Amniotic epithelial cell (primary cell): Measurements from ENCODE around the gene F8.
"Not testable (repeated sequence)": the region's sequence is repeated elsewhere in the genome, so short reads cannot be mapped to it uniquely, and the experiment has no call there.

Experiments
- DNase-seq: peaks from one replicate; pipeline ENCODE4 v3.0.0-alpha.2; 2010; ENCODE audit warnings: low read depth

Gene F8

DNA sequence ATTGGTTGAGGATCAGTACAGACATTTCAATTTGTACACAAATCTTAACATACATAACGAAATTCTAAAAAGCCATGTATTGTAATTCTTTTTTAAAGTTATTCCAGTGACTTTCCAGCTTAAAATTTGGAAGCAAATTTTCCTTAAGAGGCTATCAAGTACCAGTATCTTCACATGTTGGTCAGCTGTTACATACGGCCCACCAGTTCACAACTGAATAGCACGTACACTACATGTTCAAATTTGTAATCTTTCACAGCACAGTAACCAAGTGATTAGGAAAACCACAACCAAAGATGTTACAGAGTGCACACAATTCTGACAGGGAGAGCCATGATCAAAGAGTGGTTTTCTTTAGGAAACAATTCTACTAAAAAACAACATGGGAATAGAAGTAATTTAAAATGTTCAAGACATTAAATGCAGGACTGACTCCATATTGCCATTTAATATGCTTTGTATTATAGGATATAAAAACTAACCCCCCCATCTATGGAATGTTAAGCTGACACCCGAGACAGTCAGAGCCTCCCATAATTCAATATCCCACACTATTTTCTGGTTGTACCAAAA is 206.1 kb downstream of the F8 start:
- DNase-seq, result not testable (repeated sequence)

DNA sequence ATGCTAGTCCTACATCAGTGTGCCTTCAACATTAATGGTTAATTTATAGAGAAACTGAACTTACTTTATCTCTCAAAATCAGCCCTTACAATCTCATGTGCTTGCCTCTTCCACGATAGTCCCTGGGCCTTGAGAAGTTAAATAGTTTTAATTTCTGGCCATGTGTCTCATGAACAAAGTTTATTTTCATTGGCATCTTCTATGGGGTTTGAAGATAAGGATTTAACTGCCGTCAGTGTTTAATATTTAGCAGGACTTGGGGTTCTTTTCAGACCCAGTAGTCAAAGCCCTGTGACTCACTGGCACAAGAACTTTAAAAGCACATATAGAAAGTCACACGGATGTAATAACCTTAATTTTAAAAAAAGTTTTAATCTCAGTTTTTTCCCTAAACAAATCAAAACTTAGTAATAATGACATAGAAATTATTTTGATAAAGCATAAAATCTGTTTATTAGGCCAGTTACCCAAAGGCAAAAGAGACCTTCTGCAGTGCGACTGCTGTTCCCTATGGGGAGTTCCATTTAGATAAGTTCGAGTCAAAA is 207.2 kb downstream of the F8 start:
- no peak for DNase-seq

DNA sequence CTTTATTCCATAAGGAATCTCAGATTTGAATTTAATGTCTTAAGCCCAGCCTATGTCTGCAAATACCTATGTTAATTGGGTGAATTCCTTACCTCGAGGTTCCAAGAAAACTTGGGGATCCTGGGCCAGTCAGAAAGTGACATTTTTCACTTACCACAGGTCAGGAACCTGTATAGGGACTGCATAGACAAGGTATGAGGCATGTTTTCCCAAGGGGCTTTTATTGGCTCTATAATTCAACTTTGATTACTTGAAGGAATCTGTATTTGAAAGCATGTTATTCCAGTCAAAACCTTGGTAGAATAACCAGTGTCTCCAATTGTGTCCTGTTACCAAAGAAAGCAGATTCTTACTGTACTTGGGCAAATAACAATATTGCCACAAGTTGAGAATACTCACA is 208.7 kb downstream of the F8 start:
- DNase-seq, result no peak

- no peak for DNase-seq
These were observed 210.0 kb downstream of the F8 start for GRCh38 chrX:154812341-154813101.

DNA sequence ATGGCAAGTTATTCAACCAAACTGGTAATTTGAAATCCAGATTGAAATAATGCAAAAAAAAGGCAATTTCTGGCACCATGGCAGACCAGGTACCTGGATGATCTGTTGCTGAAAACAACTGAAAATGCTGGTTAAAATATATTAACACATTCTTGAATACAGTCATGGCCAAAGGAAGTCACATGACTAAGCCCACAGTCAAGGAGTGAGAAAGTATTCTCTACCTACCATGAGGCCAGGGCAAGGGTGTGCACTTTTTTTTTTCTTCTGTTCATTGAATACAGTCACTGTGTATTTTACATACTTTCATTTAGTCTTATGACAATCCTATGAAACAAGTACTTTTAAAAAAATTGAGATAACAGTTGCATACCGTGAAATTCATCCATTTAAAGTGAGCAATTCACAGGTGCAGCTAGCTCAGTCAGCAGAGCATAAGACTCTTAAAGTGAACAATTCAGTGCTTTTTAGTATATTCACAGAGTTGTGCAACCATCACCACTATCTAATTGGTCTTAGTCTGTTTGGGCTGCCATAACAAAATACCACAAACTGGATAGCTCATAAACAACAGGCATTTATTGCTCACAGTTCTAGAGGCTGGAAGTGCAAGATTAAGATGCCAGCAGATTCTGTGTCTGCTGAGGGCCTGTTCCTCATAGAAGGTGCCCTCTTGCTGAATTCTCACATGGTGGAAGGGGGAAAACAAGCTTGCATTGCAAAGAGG is 212.4 kb downstream of the F8 start:
- peak; percentile 70 for DNase-seq

DNA sequence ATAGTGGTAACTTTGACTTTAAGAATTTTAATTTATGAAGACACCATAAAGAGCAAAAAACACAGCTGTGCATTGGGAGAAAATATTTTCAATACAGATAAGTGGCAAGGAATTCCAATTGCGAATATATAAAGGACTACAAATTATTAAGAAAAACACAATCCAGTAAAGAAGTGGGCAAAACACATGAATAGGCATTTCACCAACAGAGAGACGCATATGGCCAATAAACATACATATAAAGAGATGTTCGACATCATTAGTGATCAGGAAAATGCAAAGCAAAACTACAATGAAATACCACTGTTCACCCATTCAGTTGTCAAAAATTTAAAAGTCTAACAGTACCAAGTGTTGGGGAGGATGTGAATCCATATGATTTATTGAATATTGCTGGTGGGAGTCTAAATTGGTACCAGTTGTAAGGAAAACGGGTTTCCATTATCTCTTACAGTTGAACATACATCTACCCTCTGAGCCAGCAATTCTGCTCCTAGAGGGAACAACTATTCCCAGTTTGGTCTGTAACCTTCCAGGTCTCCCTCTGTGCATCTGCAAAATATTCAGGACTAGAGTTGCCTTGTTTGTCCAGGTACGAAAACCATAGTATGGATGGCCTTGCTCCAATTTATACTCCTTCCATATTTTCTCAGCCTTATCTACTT is 215.6 kb downstream of the F8 start:
- no peak for DNase-seq

DNA sequence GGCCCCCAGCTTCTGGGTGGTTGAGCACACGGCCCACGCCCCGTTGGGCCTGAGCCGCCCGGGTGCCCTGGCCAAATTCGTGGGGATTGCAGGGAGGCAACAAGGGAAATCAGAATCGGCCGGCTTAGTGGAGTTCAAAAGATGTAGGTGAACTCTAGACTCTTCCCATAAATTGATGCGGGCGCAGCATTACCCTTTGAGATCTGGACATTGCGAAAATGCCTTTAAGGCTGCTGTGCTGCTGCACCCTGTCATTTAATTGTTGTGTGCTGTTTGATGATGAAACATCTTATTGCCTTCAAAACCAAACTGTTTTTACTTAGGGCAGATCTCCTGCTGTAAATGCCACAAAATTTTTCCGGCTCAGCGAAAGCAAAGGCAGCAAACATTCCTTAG is 216.8 kb downstream of the F8 start:
- DNase-seq, result peak; percentile 43

GRCh38 chrX:154804957-154805695 is 217.4 kb downstream of the F8 start, which contains the start of gene MPP1:
Gene MPP1, minus strand, starts transcription at chrX:154805485. Its CDS starts 112 bp downstream, at chrX:154805373.
- DNase-seq, result peak; percentile 65

DNA sequence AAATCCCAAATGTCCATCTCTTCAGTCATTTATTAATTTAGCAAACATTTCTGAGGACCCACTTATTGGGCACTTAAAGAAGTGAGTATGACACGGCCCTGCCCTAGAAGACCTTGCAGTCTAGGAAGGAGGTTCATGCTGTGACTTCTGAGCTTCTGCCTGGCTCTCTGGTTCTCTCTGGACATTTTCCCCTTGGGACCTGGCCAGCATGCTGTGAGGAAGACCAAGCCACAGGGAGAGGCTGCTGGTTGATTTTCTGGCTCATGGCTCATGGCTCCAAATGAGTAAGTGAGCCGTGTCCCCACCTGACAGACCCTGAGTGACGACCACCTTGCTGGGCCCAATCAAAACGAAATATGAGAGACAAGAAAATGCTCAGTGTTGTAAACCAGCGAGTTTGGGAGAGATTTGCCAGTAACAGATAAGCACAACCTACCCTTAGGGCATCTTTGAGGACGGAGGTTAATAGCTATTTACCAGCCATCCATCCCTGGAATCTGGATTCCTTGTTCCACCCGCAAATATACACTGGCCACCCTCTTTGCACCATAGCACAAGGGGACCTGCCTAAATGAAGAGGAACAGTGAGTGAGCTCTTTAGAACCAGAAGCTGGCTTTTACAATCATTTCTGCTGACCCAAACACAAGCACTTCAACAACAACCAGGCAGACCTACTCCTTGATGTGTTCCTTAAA is 218.1 kb downstream of the F8 start:
- no peak for DNase-seq

DNA sequence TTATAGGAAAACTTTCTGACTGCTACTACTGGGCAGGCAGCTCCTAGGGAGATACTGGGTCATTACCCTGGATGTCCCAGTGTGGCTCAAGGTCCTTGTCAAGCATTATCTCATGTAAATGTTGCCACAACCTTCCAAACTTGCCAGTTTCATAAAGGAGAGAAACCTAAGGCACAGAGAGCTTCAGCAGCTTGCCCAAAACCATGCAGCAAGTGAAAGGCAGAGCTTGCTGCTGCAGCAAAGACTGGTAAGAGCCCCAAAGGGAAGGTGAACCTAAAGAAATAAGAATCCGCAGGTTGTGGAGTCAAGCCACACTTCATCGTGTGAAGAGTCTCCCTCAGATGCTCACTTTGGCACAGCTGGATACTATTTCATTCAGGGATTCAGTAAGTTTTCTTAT is 219.6 kb downstream of the F8 start:
- DNase-seq, result no peak

- no peak for DNase-seq
These were observed 221.9 kb downstream of the F8 start for GRCh38 chrX:154800478-154801210.

- DNase-seq, result no peak
These were observed 222.8 kb downstream of the F8 start for GRCh38 chrX:154799556-154800348.

DNA sequence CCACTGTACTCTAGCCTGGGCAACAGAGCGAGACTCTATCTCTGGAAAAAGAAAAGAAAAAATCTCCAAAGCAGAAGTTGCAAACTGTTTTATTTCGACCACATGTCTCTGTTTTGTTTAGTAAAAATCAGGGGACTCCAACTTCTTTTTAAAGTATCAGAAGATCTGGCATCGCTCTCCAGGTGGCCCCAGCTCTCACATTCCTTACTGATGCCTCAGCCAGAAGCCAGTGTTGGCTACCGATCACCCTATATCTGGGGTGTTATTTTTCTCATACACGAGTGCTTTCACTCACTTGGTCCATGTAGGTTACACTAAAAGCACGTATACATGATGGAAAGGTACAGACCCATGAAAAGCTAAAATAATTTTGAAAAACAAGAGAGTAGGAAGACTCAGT is 225.5 kb downstream of the F8 start:
- DNase-seq, result no peak

DNA sequence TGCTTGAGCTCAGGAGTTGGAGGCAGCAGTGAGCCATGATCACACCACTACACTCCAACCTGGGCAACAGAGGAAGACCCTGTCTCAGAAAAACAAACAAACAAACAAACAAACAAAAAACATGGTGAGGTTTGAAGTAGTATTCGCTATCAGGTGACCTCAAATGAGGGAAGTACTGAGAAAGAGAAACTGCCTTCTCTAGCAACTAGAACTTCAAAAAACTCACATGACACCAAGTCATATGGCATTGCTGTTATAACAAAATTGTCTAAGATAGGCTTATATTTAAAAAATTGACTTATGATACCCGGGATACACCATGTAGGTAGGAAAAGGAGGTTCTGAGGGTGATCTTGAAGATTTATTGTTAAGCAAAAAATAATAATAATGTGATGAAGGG is 227.5 kb downstream of the F8 start:
- no peak for DNase-seq

- DNase-seq, result no peak
These were observed 229.3 kb downstream of the F8 start for GRCh38 chrX:154793084-154793795.

- no peak for DNase-seq
These were observed 230.6 kb downstream of the F8 start for GRCh38 chrX:154791939-154792338.

DNA sequence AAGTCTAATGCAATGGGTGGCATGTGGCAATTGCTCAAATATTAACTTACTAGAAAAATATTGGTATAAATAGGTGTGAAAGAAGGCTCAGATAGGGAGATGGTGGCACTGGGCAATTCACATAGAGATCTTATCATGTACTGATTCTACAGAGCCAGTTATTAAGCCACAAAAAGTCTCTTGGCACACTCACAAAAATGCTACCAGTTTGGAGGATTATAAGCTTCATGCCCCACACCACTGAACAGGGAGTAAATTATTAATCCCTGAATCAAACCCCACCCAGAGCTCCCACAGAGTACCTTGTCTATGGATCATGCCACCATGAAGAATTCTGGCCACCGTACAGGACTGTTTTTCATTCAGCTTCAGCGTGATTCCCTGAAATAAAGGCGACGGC is 231.1 kb downstream of the F8 start:
- DNase-seq, result no peak
